CD4-positive, alpha-beta T cell treated with Interleukin-1 beta for 1 hour (primary cell): ENCODE data around the gene ATPAF1.

Experiments
- DNase-seq, 2 donors: peaks; one replicate each; pipeline ENCODE4 v3.0.0-alpha.2; 2020 to 2022

The ATPAF1 gene

GRCh38 chr1:46646844-46647243 is 21.3 kb downstream of the ATPAF1 start:
- DNase-seq = no peak

GRCh38 chr1:46646331-46646730 is 21.8 kb downstream of the ATPAF1 start:
- no peak for DNase-seq

DNA sequence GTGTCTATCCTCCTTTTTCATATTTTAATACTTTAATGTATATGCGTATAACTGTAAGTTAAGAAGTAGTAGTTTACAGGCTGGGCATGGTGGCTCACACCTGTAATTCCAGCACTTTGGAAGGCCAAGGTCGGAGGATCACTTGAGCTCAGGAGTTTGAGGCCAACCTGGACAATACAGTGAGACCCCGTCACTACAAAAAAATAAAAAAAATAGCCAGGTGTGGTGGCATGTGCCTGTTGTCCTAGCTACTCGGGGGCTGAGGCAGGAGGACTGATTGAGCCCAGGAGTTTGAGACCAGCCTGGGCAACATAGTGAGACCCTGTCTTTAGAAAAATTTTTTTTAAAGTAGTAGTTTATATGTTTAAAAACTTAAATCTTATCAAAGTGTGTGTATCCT is 22.3 kb downstream of the ATPAF1 start:
- no peak for DNase-seq

GRCh38 chr1:46643368-46643775 is 24.8 kb downstream of the ATPAF1 start:
- DNase-seq = no peak

DNA sequence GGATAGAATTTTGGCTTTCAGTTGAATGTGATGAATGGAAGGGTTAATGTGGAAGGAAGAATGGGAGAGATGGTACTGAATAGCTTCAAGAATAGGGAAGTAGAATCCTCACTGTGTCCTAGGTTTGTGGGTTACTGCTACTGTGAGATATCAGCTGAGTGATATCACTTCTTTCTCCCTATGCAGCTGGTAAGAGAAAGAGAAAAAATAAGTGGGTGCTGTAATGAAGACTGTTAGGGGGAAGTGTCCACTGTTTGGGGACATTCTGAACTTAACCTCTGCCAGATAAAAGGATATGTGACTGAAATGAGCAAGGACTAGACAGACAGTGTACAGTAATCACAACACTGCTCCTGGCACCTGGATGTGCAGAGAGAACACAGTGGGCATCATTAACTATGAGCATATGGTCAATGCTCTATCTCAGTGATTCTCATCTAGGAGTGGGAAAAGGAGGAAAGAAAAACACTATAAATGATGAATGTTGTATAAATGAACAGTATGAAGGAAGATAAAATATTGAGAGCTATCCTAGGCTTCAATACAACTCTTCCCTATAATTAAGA is 26.0 kb downstream of the ATPAF1 start:
- no peak for DNase-seq

GRCh38 chr1:46639547-46639946 is 28.6 kb downstream of the ATPAF1 start:
- no peak for DNase-seq

DNA sequence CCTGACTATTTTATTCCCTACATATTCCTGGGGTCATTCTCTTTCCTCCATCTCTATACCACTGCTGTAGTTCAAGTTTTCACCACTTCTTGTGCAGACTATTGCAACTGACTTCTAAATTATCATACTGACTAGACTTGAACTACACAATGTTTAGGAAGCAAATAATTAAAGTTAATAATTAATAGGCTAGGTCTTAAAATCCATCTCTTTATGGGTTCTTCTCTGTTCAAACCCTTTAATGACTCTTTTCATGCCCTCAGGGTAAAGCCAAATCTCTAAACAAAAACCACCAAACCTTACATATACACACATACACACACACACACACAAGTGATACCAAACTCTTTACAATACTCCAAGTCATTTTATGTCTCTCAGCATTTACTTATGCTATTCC is 29.2 kb downstream of the ATPAF1 start:
- no peak for DNase-seq

DNA sequence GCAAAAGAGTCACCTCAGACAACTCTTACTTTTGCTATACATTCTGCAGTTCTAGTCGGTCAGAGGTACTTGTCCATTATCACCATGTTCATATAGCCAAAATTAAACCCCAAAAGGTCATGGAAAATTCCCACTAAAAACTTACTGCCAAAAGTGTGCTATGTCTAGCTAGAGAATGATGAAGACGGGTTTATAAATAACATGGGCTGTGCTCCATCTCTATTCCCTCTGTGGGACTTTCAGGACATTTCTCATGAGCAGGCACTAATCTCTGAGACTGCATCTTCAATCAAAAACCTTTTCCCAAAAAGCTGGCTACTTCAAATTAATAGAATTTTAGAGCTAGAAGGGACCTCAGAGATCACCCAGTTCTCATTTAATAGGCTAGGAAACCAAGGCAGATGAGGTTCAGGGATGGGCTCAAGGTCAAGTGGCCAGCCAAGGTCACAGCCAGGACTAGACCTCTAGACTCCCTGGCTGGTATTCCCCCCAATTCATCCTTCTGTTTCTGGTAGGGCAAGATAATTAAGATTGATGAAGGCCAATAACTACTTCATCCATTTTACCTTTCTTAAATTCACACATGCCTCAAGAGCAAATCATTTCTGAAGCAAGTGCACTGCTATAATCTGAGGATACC is 30.6 kb downstream of the ATPAF1 start:
- no peak for DNase-seq

DNA sequence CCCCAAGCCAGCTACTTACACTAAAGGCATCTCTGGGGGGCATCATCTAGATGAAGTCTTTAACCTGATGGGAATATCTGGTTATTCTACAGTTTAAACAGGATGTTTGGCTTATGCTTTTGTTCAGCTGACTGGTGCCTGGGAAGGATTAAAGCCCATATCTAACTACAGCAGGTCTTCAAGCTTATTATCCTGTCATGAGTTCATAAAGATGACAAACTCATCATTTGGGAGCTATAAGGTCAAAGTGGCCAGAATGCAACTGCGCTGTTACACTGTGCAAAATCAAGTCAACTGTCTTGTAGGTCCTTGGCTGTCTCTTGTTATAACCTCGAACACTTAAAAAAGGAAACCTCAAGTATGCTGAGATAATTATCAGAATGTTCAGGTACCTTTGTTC is 33.0 kb downstream of the ATPAF1 start:
- no peak for DNase-seq

- no peak for DNase-seq
Measured at GRCh38 chr1:46630719-46631118, 37.4 kb downstream of the ATPAF1 start.

DNA sequence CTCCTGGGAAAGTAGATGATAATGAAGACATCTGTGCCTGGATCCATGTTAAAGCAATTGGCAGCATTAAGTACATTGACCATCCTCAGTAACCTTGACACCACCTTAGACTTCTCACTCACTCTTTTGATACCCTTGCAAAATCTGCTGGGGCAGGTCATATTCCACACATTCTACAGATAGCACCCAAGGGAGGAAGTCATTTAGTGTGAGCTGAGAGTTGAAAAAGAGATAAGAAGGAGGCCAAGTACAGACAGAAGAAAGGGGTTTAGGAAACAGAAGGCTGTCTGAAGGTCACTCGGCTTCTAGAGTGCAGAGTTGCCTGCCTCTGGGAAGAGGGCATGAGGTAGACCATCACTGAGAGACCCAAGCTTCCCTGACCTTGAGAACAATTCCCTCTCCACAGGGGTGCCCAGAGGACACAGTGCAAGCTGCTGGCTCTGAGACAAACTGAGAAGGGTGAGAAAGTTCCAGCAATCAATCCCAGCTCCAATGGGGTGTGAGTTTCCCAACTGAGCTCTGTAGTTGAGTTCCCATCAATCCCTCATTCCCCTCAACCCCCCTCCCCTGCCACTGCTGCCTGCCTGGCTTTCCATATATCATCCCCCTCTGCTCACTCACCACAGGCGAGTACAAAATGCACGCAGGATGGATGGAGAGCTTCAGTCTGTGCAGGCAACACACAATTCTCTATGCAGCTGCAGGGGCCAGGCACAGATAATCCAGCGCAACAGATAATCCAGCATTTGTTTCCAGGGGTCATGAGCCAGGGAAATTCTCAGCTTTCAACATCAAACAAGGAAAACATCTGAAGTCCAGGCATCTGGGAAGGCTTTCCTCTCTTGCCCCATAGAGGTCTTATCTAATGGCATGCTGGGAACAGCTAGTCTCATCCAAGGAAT is 44.2 kb downstream of the ATPAF1 start:
- DNase-seq = no peak

DNA sequence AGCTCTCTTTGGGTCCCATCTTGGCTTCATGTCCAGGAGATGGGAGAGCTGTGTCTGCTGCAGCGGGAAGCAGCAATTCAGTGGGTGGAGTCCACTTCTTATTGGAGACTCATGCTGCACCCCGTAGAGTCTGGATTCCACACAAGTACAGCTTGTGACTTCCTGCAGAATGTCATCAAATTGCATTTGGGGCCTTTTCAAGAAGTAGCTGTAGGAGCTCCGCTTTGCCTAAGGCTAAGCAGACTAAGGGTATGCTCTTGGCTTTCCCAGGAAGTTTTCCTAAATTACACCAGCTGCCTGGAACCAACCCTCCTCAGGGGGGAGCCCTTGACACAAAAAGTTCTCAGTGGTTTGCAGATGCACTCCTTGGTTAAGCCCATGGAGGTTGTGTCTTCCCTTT is 45.8 kb downstream of the ATPAF1 start:
- DNase-seq = no peak

GRCh38 chr1:46621930-46622329 is 46.2 kb downstream of the ATPAF1 start:
- DNase-seq = no peak

DNA sequence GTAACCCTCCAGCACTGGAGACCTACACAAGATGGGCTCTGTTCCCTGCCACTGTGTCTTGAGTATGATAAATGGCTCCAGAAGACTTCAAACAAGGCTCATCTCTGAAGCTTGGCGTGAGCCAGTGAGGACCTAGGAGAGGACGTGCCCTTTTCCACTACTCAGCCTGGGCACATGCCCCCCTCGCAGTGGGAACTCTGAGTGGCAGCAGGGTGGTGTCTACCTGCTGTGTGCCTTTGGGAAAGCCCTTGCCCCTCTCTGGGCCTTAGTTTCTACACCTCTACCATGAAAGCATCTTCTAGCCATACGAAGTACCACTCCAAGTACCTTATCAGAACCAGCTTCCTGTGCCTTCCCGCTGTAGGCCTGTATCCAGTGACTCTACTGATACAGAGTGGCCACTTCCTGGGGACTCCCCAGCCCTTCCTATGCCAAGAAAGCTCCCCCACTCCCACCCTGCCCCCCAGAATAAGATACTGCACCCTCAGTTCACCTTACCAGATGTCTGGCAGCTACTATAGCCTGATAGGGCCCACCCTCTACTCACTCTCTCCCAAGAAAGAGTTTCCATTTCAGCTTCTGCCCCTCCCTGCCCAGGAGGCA is 48.4 kb downstream of the ATPAF1 start:
- DNase-seq = no peak

DNA sequence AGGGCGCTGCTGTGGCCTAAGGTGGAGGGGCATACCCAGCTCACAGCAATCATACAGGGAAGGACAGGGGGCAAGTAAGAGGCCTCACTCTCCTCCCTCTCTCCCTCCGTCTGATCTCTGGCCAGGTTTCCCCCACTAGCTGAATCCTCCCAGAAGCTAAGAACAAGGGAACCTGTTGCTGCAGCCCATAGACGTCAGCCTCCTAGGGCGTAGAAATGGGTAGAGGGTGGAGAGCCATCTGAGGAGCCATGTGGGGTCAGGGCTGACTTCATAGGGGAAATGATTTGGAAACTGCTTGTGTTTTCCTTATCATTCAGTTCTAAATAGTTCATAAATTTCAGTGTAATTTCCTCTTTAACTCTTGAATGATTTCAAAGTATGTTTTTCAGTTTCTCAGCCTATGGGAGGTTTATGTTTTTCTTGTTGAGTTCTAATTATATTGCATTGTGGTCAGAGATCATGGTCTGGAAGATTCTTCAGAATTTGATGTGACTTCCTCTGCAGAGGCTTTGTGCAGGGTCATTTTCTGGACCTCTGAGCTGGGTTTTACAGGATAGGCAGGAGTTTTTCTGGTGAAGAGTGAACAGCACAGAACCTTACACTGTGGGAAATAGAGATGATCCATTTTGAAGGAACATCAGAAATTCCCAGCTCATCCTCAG is 49.3 kb downstream of the ATPAF1 start:
- no peak for DNase-seq

DNA sequence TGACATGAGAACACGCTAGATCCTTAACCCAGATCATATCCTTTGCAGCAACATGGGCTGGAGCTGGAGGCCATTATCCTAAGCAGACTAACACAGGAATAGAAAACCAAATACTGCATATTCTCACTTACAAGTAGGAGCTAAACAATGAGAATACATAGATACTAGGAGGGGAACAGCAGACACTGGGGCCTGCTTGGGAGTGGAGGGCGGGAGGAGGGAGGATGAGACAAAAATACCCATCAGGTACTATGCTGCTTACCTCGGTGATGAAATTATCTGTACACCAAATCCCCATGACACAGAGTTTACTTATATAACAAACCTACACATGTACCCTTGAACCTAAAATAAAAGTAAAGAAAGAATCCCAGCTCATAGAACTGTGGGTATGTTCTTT is 50.3 kb downstream of the ATPAF1 start:
- DNase-seq = no peak

GRCh38 chr1:46617108-46617800 is 50.9 kb downstream of the ATPAF1 start:
- DNase-seq = no peak

DNA sequence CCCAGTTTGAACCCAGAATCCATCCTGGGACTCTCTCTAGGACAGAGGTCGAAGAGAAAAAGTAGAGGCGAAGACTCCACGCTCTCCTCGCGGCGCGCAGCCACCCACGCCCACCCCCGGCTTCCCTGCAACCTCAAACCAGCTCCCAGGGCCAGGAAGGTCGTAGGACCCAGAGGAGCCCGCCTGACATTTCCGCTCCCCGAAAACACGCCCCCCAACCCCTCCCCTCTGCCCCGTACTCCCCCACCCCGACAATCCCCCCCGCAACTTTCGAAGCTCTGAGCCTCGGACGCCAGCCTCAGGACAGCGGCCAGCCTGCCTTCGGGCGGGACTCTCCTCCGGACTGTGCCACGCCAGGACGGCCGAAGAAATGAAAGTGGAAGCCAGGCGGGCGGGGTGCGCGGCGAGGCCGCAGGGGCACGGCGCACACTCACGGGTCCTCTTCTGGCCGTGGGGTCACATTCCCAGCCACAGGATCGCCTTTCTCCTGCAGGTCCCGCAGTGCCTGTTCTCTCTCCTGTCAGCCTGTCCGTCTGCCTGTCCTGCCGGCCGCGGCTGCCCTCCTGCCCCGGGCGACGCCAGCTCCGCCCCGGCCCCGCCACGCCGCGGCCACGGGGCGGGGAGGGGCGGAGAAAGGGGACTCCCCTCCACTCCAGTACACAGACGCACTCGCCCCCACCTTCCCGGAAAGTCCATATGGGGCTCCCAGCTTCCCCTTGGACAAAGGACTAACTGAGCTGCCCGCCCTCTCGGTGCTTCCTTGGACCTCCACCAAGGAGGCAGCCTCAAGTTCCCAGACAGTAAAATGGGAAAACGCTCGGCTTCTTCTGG is 51.7 kb downstream of the ATPAF1 start, which contains the start of gene MOB3C:
TSS of gene MOB3C (minus strand) at position 535 of the 831 bp plus-strand sequence. CDS start 3,490 bp downstream, outside the sequence.
- DNase-seq = peak; percentile 62 to 65

GRCh38 chr1:46615735-46616134 is 52.4 kb downstream of the ATPAF1 start:
- no peak for DNase-seq

DNA sequence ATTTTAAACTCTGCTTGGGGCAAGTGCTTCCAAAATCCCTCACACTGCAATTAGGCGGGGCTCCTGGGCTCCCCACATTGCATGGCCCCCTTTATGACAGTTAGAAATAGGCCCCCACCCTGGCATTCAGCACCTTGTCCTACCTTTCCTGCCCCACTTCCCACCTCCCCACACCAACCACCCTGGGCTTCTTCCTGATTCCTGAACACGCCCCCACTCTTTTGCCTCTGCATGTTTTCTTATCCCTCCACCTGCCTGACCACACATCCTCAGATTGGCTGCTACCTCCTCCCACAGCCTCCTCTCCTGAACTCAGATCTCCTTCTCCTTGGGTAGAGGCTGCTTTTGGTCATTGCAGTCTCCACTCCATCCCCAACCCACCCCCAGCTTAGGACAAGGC is 53.1 kb downstream of the ATPAF1 start:
- DNase-seq = no peak

GRCh38 chr1:46614604-46614984 is 53.6 kb downstream of the ATPAF1 start:
- no peak for DNase-seq
